CD4-positive, alpha-beta T cell (primary cell): ENCODE data around the gene SDK1. TPM values are rescaled to one million over a fixed set of nuclear protein-coding genes. Genes with fewer than 3 reads are reported as not detected.

Experiments used
- ATAC-seq: fragments of 200-7000 bp; cut with Tn5 transposase; one replicate; pipeline ENCODE4 v1.10.0; 2022; ENCODE audit warnings: mild to moderate bottlenecking; ENCODE audit not compliant: poor library complexity
- CTCF ChIA-PET: fragments of 350-600 bp; sonication (Branson Sonifier 250); formaldehyde crosslinking; loops from one replicate; lab custom pipeline; 2021; ENCODE audit warnings: antibody characterized with exemption, inconsistent platforms; lab: Charles Lee
- POLR2A ChIA-PET: fragments of 350-600 bp; sonication (Branson Sonifier 250); formaldehyde crosslinking; loops from one replicate; lab custom pipeline; 2021; ENCODE audit warnings: antibody characterized with exemption, inconsistent platforms; lab: Charles Lee
- DNase-seq, 14 experiments: peaks; one replicate each; pipeline ENCODE4 v3.0.0-alpha.2; 2013 to 2020; ENCODE audit warnings: mixed read lengths in 2 of 14
- H3K27ac ChIP-seq, 2 donors: one replicate each; pipeline versions ENCODE4 v1.5.1 to v1.7.0; 2013; ENCODE audit warnings: low read length in 2 of 2, low read depth in 1 of 2, mild to moderate bottlenecking in 1 of 2
- H3K27me3 ChIP-seq, 2 experiments: 1 replicate in 1 of 2; 2 replicates in 1 of 2; pipeline versions ENCODE4 v1.6.1 to v1.7.0; 2013; ENCODE audit warnings: low read length in 2 of 2, control low read depth in 1 of 2, mild to moderate bottlenecking in 1 of 2, moderate library complexity in 1 of 2; ENCODE audit not compliant: insufficient read depth in 2 of 2, control insufficient read depth in 1 of 2
- H3K36me3 ChIP-seq: one replicate; pipeline ENCODE4 v1.6.1; 2013; ENCODE audit warnings: low read length, control low read depth; ENCODE audit not compliant: insufficient read depth
- H3K4me1 ChIP-seq: one replicate; pipeline ENCODE4 v1.6.1; 2013; ENCODE audit warnings: low read length, control low read depth; ENCODE audit not compliant: insufficient read depth
- H3K4me3 ChIP-seq: one replicate; pipeline ENCODE4 v1.5.1; 2013; ENCODE audit warnings: mild to moderate bottlenecking, low read length, moderate library complexity
- H3K9me3 ChIP-seq, 2 experiments: 1 replicate in 1 of 2; 2 replicates in 1 of 2; pipeline versions ENCODE4 v1.6.1 to v1.7.0; 2013; ENCODE audit warnings: low read length in 2 of 2, mild to moderate bottlenecking in 2 of 2, control low read depth in 1 of 2, moderate library complexity in 1 of 2; ENCODE audit not compliant: control insufficient read depth in 1 of 2, insufficient read depth in 1 of 2
- H3K27ac Mint-ChIP-seq: one replicate; pipeline ENCODE4 v1.8.0; 2020; ENCODE audit warnings: mixed read lengths
- H3K27me3 Mint-ChIP-seq: one replicate; pipeline ENCODE4 v1.8.0; 2021; ENCODE audit warnings: mixed read lengths
- H3K36me3 Mint-ChIP-seq: one replicate; pipeline ENCODE4 v1.8.0; 2021; ENCODE audit warnings: low read depth, mixed read lengths
- H3K4me1 Mint-ChIP-seq: one replicate; pipeline ENCODE4 v1.8.0; 2021; ENCODE audit warnings: low read depth, mixed read lengths
- H3K4me3 Mint-ChIP-seq: one replicate; pipeline ENCODE4 v1.8.0; 2020; ENCODE audit warnings: mild to moderate bottlenecking, mixed read lengths
- H3K9me3 Mint-ChIP-seq: one replicate; pipeline ENCODE4 v1.8.0; 2020; ENCODE audit warnings: mixed read lengths
- intact Hi-C, 2 experiments: fragments of 100-400 bp; cut with DNase I in 1 of 2; cut with micrococcal nuclease in 1 of 2; formaldehyde crosslinking; loops; one replicate each; pipeline versions ENCODE4 v1.15.1 to v1.9.0; 2023 to 2025; cut with DNase I, micrococcal nuclease
- total RNA-seq, 174 experiments: library from RNA in 2 of 174; stranded (reverse) in 2 of 174; gene quantifications; one replicate each; pipeline ENCODE4 v1.2.3 and lab custom pipeline; 2021 to 2026
- TF ChIP-seq, protein P1 (sequence below): fragments of 200-600 bp; IDR thresholded peaks from one replicate; pipeline ENCODE4 v1.8.0; 2022; ENCODE audit warnings: antibody characterized with exemption, mild to moderate bottlenecking

SDK1 gene
- total RNA-seq, 2 experiments from 2014 or later: 1.1 to 1.3 TPM

GRCh38 chr7:4151524-4151923, 850.5 kb downstream of the SDK1 start:
- no peak overlapping the region for H3K4me3 Mint-ChIP-seq
- no peaks in the 10 kb centered on the region for H3K27me3 Mint-ChIP-seq
- Histone ChIP-seq H3K27me3 (no peaks in the 10 kb centered on the region), H3K27ac (no peak overlapping the region), H3K36me3 (no peaks in the 10 kb centered on the region), H3K4me3 (no peak overlapping the region), H3K4me1 (no peaks in the 10 kb centered on the region), H3K9me3 (peaks cover 0 to 6% of the 10 kb centered on the region in 2 experiments)
- no peak for ATAC-seq
- no peak overlapping the region for H3K27ac Mint-ChIP-seq
- H3K9me3 Mint-ChIP-seq: no peaks in the 10 kb centered on the region
- no peaks in the 10 kb centered on the region for H3K4me1 Mint-ChIP-seq
- DNase-seq: no peak
- ChIA-PET CTCF (no interaction called here), POLR2A (no interaction called here)
- intact Hi-C loops: no loop called here
- H3K36me3 Mint-ChIP-seq: no peaks in the 10 kb centered on the region
- TF ChIP-seq, protein P1, sequence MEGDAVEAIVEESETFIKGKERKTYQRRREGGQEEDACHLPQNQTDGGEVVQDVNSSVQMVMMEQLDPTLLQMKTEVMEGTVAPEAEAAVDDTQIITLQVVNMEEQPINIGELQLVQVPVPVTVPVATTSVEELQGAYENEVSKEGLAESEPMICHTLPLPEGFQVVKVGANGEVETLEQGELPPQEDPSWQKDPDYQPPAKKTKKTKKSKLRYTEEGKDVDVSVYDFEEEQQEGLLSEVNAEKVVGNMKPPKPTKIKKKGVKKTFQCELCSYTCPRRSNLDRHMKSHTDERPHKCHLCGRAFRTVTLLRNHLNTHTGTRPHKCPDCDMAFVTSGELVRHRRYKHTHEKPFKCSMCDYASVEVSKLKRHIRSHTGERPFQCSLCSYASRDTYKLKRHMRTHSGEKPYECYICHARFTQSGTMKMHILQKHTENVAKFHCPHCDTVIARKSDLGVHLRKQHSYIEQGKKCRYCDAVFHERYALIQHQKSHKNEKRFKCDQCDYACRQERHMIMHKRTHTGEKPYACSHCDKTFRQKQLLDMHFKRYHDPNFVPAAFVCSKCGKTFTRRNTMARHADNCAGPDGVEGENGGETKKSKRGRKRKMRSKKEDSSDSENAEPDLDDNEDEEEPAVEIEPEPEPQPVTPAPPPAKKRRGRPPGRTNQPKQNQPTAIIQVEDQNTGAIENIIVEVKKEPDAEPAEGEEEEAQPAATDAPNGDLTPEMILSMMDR: no peak

- H3K27ac Mint-ChIP-seq: no peak overlapping the region
- Histone ChIP-seq H3K27ac (no peak overlapping the region), H3K4me3 (no peak overlapping the region), H3K27me3 (no peaks in the 10 kb centered on the region), H3K4me1 (no peaks in the 10 kb centered on the region), H3K9me3 (peaks cover 0 to 6% of the 10 kb centered on the region in 2 experiments), H3K36me3 (no peaks in the 10 kb centered on the region)
- no peaks in the 10 kb centered on the region for H3K36me3 Mint-ChIP-seq
- no peak overlapping the region for H3K4me3 Mint-ChIP-seq
- intact Hi-C loops: no loop called here
- CTCF ChIA-PET: no interaction called here
- ATAC-seq: no peak
- no peaks in the 10 kb centered on the region for H3K9me3 Mint-ChIP-seq
- no peak for DNase-seq
- no peaks in the 10 kb centered on the region for H3K4me1 Mint-ChIP-seq
- H3K27me3 Mint-ChIP-seq: no peaks in the 10 kb centered on the region
- TF ChIP-seq, protein P1: no peak
- POLR2A ChIA-PET: no interaction called here
Measured at GRCh38 chr7:4151926-4152549, 851.0 kb downstream of the SDK1 start.

DNA sequence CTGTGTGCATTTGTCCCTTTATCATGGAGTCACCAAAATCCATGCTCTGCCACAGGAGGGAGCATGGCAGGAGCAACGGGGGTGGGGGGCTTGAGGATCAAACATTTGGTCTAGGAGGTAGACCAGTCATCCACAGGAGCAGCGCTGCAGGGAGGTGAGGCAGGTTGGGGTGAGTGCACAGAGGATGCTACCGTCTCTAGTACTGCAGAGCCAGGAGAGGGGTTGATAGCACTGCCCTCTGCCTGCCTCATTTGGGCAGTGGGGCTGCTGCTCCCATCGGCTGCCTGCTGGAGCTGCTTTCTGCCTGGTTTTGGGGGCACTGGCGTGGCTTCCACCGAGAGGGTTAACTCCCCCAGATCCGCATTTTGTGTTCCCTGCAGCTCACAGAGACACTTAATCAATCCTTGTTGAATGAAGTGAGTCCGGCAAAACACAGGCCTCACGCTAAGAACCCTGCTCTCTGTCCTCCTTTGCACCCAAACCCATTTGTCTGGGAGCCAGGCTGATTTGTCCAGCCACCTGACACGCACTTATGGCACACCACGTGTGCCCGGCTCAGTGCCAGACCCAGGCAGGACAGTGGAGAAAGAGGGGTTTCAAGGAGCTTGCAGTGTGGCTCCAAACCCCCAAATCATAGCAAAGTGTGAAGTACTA, 854.0 kb downstream of the SDK1 start:
- Histone ChIP-seq H3K9me3 (no peaks in the 10 kb centered on the region), H3K27me3 (no peaks in the 10 kb centered on the region), H3K4me1 (no peaks in the 10 kb centered on the region), H3K4me3 (no peak overlapping the region), H3K36me3 (no peaks in the 10 kb centered on the region), H3K27ac (no peak overlapping the region)
- intact Hi-C loops: no loop called here
- Mint-ChIP-seq H3K27me3 (no peaks in the 10 kb centered on the region), H3K27ac (no peak overlapping the region), H3K4me1 (no peaks in the 10 kb centered on the region), H3K36me3 (no peaks in the 10 kb centered on the region), H3K9me3 (no peaks in the 10 kb centered on the region), H3K4me3 (no peak overlapping the region)
- DNase-seq (no peak), ATAC-seq (no peak)
- ChIA-PET POLR2A (no interaction called here), CTCF (no interaction called here)
- TF ChIP-seq, protein P1: no peak
